ENCODE data around the gene CNDP2. TPM values are rescaled to one million over a fixed set of nuclear protein-coding genes. Genes with fewer than 3 reads are reported as not detected.

CNDP2 gene
- total RNA-seq, 1 experiment from 2014 or later, result 57.6 TPM

GRCh38 chr18:74556126-74556525, 60.0 kb downstream of the CNDP2 start:
- intact Hi-C loops (cut with micrococcal nuclease), result no loop called here

GRCh38 chr18:74558096-74558495, 61.9 kb downstream of the CNDP2 start:
- ATAC-seq (no peak), DNase-seq (no peak)
- H4K20me1 ChIP-seq (ENCODE audit: low read length), result no peaks in the 10 kb centered on the region
- no peak overlapping the region for H3K4me3 ChIP-seq (ENCODE audit: low read length)
- ChIA-PET POLR2A (ENCODE audit: unreplicated experiment) (no interaction called here), CTCF (no interaction called here)
- no peak overlapping the region for H3K9ac ChIP-seq (ENCODE audit: low read length)
- H3F3A ChIP-seq (ENCODE audit: low read length, unreplicated experiment), result no peaks in the 10 kb centered on the region
- H3K4me1 ChIP-seq (ENCODE audit: insufficient read depth, low read length), result no peaks in the 10 kb centered on the region
- H3K79me2 ChIP-seq (ENCODE audit: low read length), result no peaks in the 10 kb centered on the region
- no peak overlapping the region for H3K27ac ChIP-seq (ENCODE audit: low read length)
- intact Hi-C loops (cut with micrococcal nuclease), result no loop called here
- H3K36me3 ChIP-seq (ENCODE audit: low read depth, low read length), result no peaks in the 10 kb centered on the region
- no peak overlapping the region for H3K4me2 ChIP-seq (ENCODE audit: low read length)
- no peaks in the 10 kb centered on the region for H3K9me2 ChIP-seq (replicated peaks; ENCODE audit: low read length)
- BruUV-seq (replicated peaks), result no TSS peak
- peaks cover 49% of the 10 kb centered on the region for H3K27me3 ChIP-seq (ENCODE audit: low read length)
- no peaks in the 10 kb centered on the region for H3K9me3 ChIP-seq (ENCODE audit: low read length)
- TF ChIP-seq EZH2phosphoT487 (IDR thresholded peaks at IDR 0.05; ENCODE audit: borderline replicate concordance, low read length), result no peak
- TF ChIP-seq, protein P1, sequence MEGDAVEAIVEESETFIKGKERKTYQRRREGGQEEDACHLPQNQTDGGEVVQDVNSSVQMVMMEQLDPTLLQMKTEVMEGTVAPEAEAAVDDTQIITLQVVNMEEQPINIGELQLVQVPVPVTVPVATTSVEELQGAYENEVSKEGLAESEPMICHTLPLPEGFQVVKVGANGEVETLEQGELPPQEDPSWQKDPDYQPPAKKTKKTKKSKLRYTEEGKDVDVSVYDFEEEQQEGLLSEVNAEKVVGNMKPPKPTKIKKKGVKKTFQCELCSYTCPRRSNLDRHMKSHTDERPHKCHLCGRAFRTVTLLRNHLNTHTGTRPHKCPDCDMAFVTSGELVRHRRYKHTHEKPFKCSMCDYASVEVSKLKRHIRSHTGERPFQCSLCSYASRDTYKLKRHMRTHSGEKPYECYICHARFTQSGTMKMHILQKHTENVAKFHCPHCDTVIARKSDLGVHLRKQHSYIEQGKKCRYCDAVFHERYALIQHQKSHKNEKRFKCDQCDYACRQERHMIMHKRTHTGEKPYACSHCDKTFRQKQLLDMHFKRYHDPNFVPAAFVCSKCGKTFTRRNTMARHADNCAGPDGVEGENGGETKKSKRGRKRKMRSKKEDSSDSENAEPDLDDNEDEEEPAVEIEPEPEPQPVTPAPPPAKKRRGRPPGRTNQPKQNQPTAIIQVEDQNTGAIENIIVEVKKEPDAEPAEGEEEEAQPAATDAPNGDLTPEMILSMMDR (conservative IDR thresholded peaks at IDR 0.05; ENCODE audit: low read depth, low read length), result no peak
- no peak for TF ChIP-seq EZH2 (IDR thresholded peaks at IDR 0.05; ENCODE audit: low read length, unreplicated experiment)
- H2AFZ ChIP-seq (ENCODE audit: low read length), result no peak overlapping the region

More at GRCh38 chr18:74556126-74556525, 60.0 kb downstream of the CNDP2 start:
- Histone ChIP-seq H3K9me3 (ENCODE audit: low read length) (no peaks in the 10 kb centered on the region), H3K27me3 (ENCODE audit: low read length) (peaks cover 46% of the 10 kb centered on the region), H3K27ac (ENCODE audit: low read length) (no peak overlapping the region), H3K79me2 (ENCODE audit: low read length) (no peaks in the 10 kb centered on the region), H3K4me2 (ENCODE audit: low read length) (no peak overlapping the region), H3F3A (ENCODE audit: low read length, unreplicated experiment) (no peaks in the 10 kb centered on the region), H3K36me3 (ENCODE audit: low read depth, low read length) (no peaks in the 10 kb centered on the region), H4K20me1 (ENCODE audit: low read length) (no peaks in the 10 kb centered on the region), H2AFZ (ENCODE audit: low read length) (no peak overlapping the region), H3K4me3 (ENCODE audit: low read length) (no peak overlapping the region), H3K9ac (ENCODE audit: low read length) (no peak overlapping the region), H3K9me2 (replicated peaks; ENCODE audit: low read length) (no peaks in the 10 kb centered on the region), H3K4me1 (ENCODE audit: insufficient read depth, low read length) (no peaks in the 10 kb centered on the region)
- ATAC-seq (no peak), DNase-seq (no peak)
- TF ChIP-seq EZH2 (IDR thresholded peaks at IDR 0.05; ENCODE audit: low read length, unreplicated experiment), result no peak
- TF ChIP-seq EZH2phosphoT487 (IDR thresholded peaks at IDR 0.05; ENCODE audit: borderline replicate concordance, low read length), result no peak
- TF ChIP-seq, protein P1 (conservative IDR thresholded peaks at IDR 0.05; ENCODE audit: low read depth, low read length), result no peak
- ChIA-PET POLR2A (ENCODE audit: unreplicated experiment) (no interaction called here), CTCF (no interaction called here)
- BruUV-seq (replicated peaks), result no TSS peak

GRCh38 chr18:74562131-74562730, 66.1 kb downstream of the CNDP2 start:
- Histone ChIP-seq H3K27me3 (ENCODE audit: low read length) (peaks cover 29% of the 10 kb centered on the region), H2AFZ (ENCODE audit: low read length) (no peak overlapping the region), H3K4me2 (ENCODE audit: low read length) (no peak overlapping the region), H3K36me3 (ENCODE audit: low read depth, low read length) (no peaks in the 10 kb centered on the region), H3K79me2 (ENCODE audit: low read length) (no peaks in the 10 kb centered on the region), H3K4me1 (ENCODE audit: insufficient read depth, low read length) (no peaks in the 10 kb centered on the region), H3F3A (ENCODE audit: low read length, unreplicated experiment) (no peaks in the 10 kb centered on the region), H4K20me1 (ENCODE audit: low read length) (no peaks in the 10 kb centered on the region), H3K9ac (ENCODE audit: low read length) (no peak overlapping the region), H3K9me3 (ENCODE audit: low read length) (0 out of 2 replicates have a peak, but pooled peaks cover 3% of the 10 kb centered on the region), H3K4me3 (ENCODE audit: low read length) (no peak overlapping the region), H3K27ac (ENCODE audit: low read length) (no peak overlapping the region), H3K9me2 (replicated peaks; ENCODE audit: low read length) (no peaks in the 10 kb centered on the region)
- ChIA-PET CTCF (interaction anchor here (0.7 kb wide), 1 partner anchor 10 kb away, joined by 4 read pairs; no protein-coding TSS in a partner anchor), POLR2A (ENCODE audit: unreplicated experiment) (no interaction called here)
- DNase-seq (no peak), ATAC-seq (no peak)
- BruUV-seq (replicated peaks), result no TSS peak
- intact Hi-C loops (cut with micrococcal nuclease), result no loop called here
- TF ChIP-seq, protein P1 (conservative IDR thresholded peaks at IDR 0.05; ENCODE audit: low read depth, low read length), result no peak
- TF ChIP-seq EZH2phosphoT487 (IDR thresholded peaks at IDR 0.05; ENCODE audit: borderline replicate concordance, low read length) (no peak), EZH2 (IDR thresholded peaks at IDR 0.05; ENCODE audit: low read length, unreplicated experiment) (no peak)
